HG02623 (cell line): Measurements from ENCODE around the gene CCDC144A.
"Not testable (repeated sequence)": the region's sequence is repeated elsewhere in the genome, so short reads cannot be mapped to it uniquely, and the experiment has no call there.

Source experiments
- ATAC-seq: cut with Tn5 transposase; IDR thresholded peaks from one replicate; pipeline ENCODE4 v1.9.1; 2021; ENCODE audit warnings: moderate library complexity; ENCODE audit not compliant: unreplicated experiment

CCDC144A gene

GRCh38 chr17:16818821-16819683 is 129.0 kb downstream of the CCDC144A start:
- no peak for ATAC-seq

GRCh38 chr17:16820161-16820877 is 130.3 kb downstream of the CCDC144A start:
- no peak for ATAC-seq

GRCh38 chr17:16820979-16821543 is 131.0 kb downstream of the CCDC144A start:
- no peak for ATAC-seq

DNA sequence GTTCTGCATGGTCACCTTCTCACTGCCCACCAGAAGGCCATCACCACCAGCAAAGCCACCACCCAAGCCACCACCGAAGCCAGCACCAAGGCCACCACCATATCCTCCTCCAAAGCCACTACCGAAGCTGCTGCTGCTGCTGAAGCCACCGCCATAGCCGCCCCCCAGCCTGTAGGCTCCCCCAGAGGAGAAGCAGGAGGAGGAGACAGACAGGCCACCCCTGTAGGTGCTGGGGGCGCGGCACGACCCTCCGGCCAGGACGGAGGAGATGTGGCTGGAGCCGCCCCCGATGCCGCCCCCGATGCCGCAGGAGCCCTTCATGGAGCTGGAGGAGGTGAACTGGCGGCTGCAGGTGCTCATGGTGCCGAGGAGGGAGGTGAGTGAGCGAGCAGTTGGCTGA is 132.1 kb downstream of the CCDC144A start:
- not testable (repeated sequence) for ATAC-seq

DNA sequence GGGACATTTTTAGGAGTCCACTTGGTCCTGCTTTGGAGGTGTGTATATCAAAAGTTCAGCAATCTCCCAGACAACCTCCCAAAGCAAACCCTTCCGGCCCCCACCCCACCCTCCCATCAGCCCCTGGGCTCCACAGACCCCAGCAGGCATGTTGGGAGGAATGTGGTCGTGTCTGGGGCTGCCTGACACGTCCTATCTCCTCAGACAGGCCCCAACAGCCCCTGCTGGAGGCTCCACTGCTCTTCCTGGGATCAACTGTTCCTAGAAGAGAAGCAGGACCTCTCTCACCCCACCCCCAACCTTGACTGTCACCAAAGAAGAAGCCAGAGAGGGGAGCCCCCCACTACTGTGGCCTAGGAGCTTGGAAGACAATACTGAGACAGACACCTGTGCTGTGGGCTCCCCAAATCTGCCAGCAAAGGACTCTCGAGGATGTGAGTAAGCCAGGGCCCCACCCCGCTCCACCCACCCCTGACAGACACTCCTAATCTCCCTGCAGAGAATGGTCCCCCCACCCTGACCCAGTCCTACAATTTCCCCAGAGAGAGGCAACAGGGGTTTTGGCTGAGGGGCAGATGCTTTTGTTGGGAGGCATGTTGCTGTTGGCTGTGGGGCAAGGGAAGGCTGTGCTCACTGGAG is 133.8 kb downstream of the CCDC144A start:
- not testable (repeated sequence) for ATAC-seq
